Bronchial epithelial cell (primary cell): Measurements from ENCODE around the gene PNKP. TPM values are rescaled to one million over a fixed set of nuclear protein-coding genes. Genes with fewer than 3 reads are reported as not detected.

ENCODE experiments used
- DNase-seq: peaks from one replicate; pipeline ENCODE4 v3.0.0-alpha.2; 2010; ENCODE audit warnings: low read depth
- FAIRE-seq: peaks from 2 replicates; lab custom pipeline; 2011; peaks lifted over from hg19 to GRCh38; lab: Jason Lieb, UNC
- H3K27me3 ChIP-seq: 2 replicates; pipeline ENCODE4 v1.5.1; 2011; ENCODE audit warnings: low read length; ENCODE audit not compliant: control insufficient read depth, insufficient read depth
- H3K36me3 ChIP-seq: 2 replicates; pipeline ENCODE4 v1.5.1; 2011; ENCODE audit warnings: low read length; ENCODE audit not compliant: control insufficient read depth, insufficient read depth
- H3K4me3 ChIP-seq: 2 replicates; pipeline ENCODE4 v1.5.1; 2011; ENCODE audit warnings: mild to moderate bottlenecking, low read depth, low read length, control low read depth
- CTCF ChIP-seq: IDR thresholded peaks from 2 replicates; pipeline ENCODE4 v1.5.1; 2011; ENCODE audit warnings: mild to moderate bottlenecking, moderate library complexity, low read length, control low read depth, inconsistent platforms; ENCODE audit not compliant: insufficient read depth, severe bottlenecking
- total RNA-seq: library from RNA; depleted of rRNA; stranded (reverse); fragments of >200 nt; gene quantifications from 2 replicates; pipeline ENCODE4 v1.2.1, GENCODE V29; 2014

The PNKP gene
- total RNA-seq, 1 donor from 2014 or later: 37.9 TPM

GRCh38 chr19:49896863-49897621, 29.7 kb upstream of the PNKP start, which contains the start of gene IL4I1:
TSS of gene IL4I1 (minus strand) at chr19:49896887. CDS start at chr19:49896160, 727 bp downstream.
- FAIRE-seq: no peak
- H3K4me3 ChIP-seq: no peak within 1 kb of the TSS
- no peaks in the 10 kb centered on the region for H3K36me3 ChIP-seq
- no peak for DNase-seq
- no peak for TF ChIP-seq CTCF
- no peaks in the 10 kb centered on the region for H3K27me3 ChIP-seq

- no peak for TF ChIP-seq CTCF
- H3K27me3 ChIP-seq: no peaks in the 10 kb centered on the region
- no peaks in the 10 kb centered on the region for H3K36me3 ChIP-seq
- DNase-seq: no peak
- no peak for FAIRE-seq
- no peak overlapping the region for H3K4me3 ChIP-seq
These were observed 28.4 kb upstream of the PNKP start for GRCh38 chr19:49895566-49896297.

GRCh38 chr19:49894879-49895565, 27.6 kb upstream of the PNKP start:
- no peak for TF ChIP-seq CTCF
- Histone ChIP-seq H3K36me3 (no peaks in the 10 kb centered on the region), H3K4me3 (no peak overlapping the region), H3K27me3 (no peaks in the 10 kb centered on the region)
- FAIRE-seq (no peak), DNase-seq (no peak)

GRCh38 chr19:49894011-49894664, 26.8 kb upstream of the PNKP start:
- FAIRE-seq: no peak
- no peak for TF ChIP-seq CTCF
- DNase-seq: no peak
- H3K36me3 ChIP-seq: no peaks in the 10 kb centered on the region
- H3K4me3 ChIP-seq: no peak overlapping the region
- no peaks in the 10 kb centered on the region for H3K27me3 ChIP-seq

- no peak for TF ChIP-seq CTCF
- no peak for FAIRE-seq
- H3K36me3 ChIP-seq: no peaks in the 10 kb centered on the region
- H3K4me3 ChIP-seq: no peak overlapping the region
- no peaks in the 10 kb centered on the region for H3K27me3 ChIP-seq
- no peak for DNase-seq
These were observed 25.3 kb upstream of the PNKP start for GRCh38 chr19:49892716-49893115.
